K562 (cell line): Measurements from ENCODE around the gene OLR1. TPM values are rescaled to one million over a fixed set of nuclear protein-coding genes. Genes with fewer than 3 reads are reported as not detected.

Source experiments
- CBX8 ChIP-seq: fragments of 200-600 bp; sonication (generic); IDR thresholded peaks from 2 replicates; pipeline ENCODE4 v1.6.1; 2012; ENCODE audit warnings: borderline replicate concordance, mixed run types, low read depth, mild to moderate bottlenecking, moderate library complexity, mixed read lengths, low read length, control low read depth, inconsistent platforms; ENCODE audit not compliant: poor library complexity, severe bottlenecking; ENCODE audit errors: extremely low read depth
- CHD7 ChIP-seq: fragments of 200-600 bp; sonication (generic); IDR thresholded peaks from one replicate; pipeline ENCODE4 v1.6.1; 2012; ENCODE audit warnings: mild to moderate bottlenecking, low read depth, low read length, inconsistent platforms
- HCFC1 ChIP-seq: IDR thresholded peaks from 2 replicates; pipeline ENCODE4 v1.6.1; 2012; ENCODE audit warnings: low read depth, low read length, improper control_type of control experiment
- JUNB ChIP-seq: fragments of 450-650 bp; formaldehyde crosslinking; conservative IDR thresholded peaks from 2 replicates; pipeline ENCODE4 v1.4.0; 2020; ENCODE audit warnings: mild to moderate bottlenecking
- LEF1 ChIP-seq: fragments of 450-650 bp; IDR thresholded peaks from 2 replicates; pipeline ENCODE4 v1.6.1; 2016; ENCODE audit warnings: mild to moderate bottlenecking
- MTA1 ChIP-seq: fragments of 450-650 bp; IDR thresholded peaks from 2 replicates; pipeline ENCODE4 v1.6.1; 2017; ENCODE audit warnings: borderline replicate concordance
- MXD1 ChIP-seq: fragments of 250-450 bp; sonication (Bioruptor Pico); IDR thresholded peaks from 2 replicates; pipeline ENCODE4 v1.8.0; 2021; ENCODE audit warnings: borderline replicate concordance, mild to moderate bottlenecking, moderate library complexity; ENCODE audit not compliant: poor library complexity, severe bottlenecking
- SETDB1 ChIP-seq: IDR thresholded peaks from one replicate; pipeline ENCODE4 v1.6.1; 2012; ENCODE audit warnings: low read length, control low read depth, inconsistent platforms
- WHSC1 ChIP-seq: IDR thresholded peaks from one replicate; pipeline ENCODE4 v1.6.1; 2012; ENCODE audit warnings: low read length, control low read depth, inconsistent platforms
- ZNF197 ChIP-seq: fragments of 200-800 bp; sonication (Bioruptor generic); IDR thresholded peaks from 2 replicates; pipeline ENCODE4 v1.6.1; 2016; ENCODE audit warnings: low read depth, missing genetic modification characterization, missing compliant biosample characterization
- ZNF76 ChIP-seq: fragments of 250-450 bp; sonication (Bioruptor Pico); IDR thresholded peaks from 2 replicates; pipeline ENCODE4 v1.4.0; 2020; ENCODE audit warnings: mild to moderate bottlenecking, moderate library complexity, borderline replicate concordance
- polyA plus RNA-seq, 8 experiments: library from polyadenylated mRNA; depleted of rRNA in 4 of 8; stranded (reverse) in 5 of 8; unstranded in 3 of 8; fragments of >200 nt; fragmentation: Nextera tagmentation in 2 of 8; fragmentation: Illumina TruSeq in 1 of 8; extraction: Ambion mirVana in 2 of 8; extraction: Trizol in 1 of 8; gene quantifications; 2 replicates each; pipeline versions ENCODE4 v1.2.1 to v1.2.3, GENCODE V29; 2011 to 2014; ENCODE audit warnings: inconsistent platforms in 1 of 8, missing spikeins in 1 of 8
- total RNA-seq, 7 experiments: library from RNA; depleted of rRNA in 6 of 7; stranded (reverse); fragments of >200 nt in 6 of 7; fragmentation: Illumina TruSeq in 2 of 7; extraction: Trizol in 2 of 7; gene quantifications; 2 replicates each; pipeline versions ENCODE4 v1.2.1 to v1.2.3, GENCODE V29; 2011 to 2021; ENCODE audit warnings: low replicate concordance in 1 of 7
- TF ChIP-seq, protein P1 (sequence below): fragments of 250-450 bp; sonication (Bioruptor Pico); IDR thresholded peaks from 2 replicates; pipeline ENCODE4 v1.6.1; 2021; ENCODE audit warnings: mild to moderate bottlenecking
- TF ChIP-seq, protein P2 (sequence below): fragments of 250-450 bp; sonication (Bioruptor Pico); IDR thresholded peaks from 2 replicates; pipeline ENCODE4 v1.5.0; 2021; ENCODE audit warnings: mild to moderate bottlenecking, borderline replicate concordance

OLR1 gene
- total and polyA plus RNA-seq, 9 of the 15 experiments (the other 6 are each of a cell fraction or from before 2014, with no cell fraction given): not detected

- no peak for TF ChIP-seq CHD7
- TF ChIP-seq, protein P1, sequence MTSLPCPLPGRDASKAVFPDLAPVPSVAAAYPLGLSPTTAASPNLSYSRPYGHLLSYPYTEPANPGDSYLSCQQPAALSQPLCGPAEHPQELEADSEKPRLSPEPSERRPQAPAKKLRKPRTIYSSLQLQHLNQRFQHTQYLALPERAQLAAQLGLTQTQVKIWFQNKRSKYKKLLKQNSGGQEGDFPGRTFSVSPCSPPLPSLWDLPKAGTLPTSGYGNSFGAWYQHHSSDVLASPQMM: no peak
- no peak for TF ChIP-seq ZNF76 (CRISPR knock-in tag)
- TF ChIP-seq WHSC1: no peak
- no peak for TF ChIP-seq ZNF197 (CRISPR knock-in tag)
- no peak for TF ChIP-seq MTA1
- no peak for TF ChIP-seq CBX8
- TF ChIP-seq SETDB1: no peak
- no peak for TF ChIP-seq HCFC1
- TF ChIP-seq JUNB: no peak
- no peak for TF ChIP-seq MXD1 (CRISPR knock-in tag)
- TF ChIP-seq LEF1: no peak
- TF ChIP-seq, protein P2, sequence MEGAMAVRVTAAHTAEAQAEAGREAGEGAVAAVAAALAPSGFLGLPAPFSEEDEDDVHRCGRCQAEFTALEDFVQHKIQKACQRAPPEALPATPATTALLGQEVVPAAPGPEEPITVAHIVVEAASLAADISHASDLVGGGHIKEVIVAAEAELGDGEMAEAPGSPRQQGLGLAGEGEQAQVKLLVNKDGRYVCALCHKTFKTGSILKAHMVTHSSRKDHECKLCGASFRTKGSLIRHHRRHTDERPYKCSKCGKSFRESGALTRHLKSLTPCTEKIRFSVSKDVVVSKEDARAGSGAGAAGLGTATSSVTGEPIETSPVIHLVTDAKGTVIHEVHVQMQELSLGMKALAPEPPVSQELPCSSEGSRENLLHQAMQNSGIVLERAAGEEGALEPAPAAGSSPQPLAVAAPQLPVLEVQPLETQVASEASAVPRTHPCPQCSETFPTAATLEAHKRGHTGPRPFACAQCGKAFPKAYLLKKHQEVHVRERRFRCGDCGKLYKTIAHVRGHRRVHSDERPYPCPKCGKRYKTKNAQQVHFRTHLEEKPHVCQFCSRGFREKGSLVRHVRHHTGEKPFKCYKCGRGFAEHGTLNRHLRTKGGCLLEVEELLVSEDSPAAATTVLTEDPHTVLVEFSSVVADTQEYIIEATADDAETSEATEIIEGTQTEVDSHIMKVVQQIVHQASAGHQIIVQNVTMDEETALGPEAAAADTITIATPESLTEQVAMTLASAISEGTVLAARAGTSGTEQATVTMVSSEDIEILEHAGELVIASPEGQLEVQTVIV (CRISPR knock-in tag): no peak
Observed at GRCh38 chr12:10170216-10170615, 1.7 kb downstream of the OLR1 start (continued).
